ENCODE measurements around the gene TSSK1B. TPM values are rescaled to one million over a fixed set of nuclear protein-coding genes. Genes with fewer than 3 reads are reported as not detected.

TSSK1B gene
- total RNA-seq, 1 donor, result 1.4 TPM

DNA sequence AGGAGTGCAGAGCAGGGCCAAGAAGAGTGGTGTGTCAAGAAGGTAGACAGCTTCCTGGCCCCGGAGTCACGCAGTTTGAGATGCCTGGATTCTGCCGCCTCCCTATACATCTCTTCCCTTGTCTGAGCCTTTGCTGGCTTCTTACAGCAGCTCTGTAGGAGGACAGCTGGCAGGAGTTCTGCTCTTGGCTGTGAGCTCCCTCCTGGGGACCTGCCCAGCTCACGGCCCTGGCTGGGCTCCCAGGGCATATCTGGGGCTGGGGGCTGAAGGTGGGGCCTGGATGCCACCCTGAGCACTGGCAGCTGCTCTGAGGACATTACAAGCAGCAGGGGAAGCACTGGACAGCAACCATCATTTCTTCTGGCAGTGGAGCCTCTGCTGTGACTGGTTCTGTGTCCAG is 786 bp upstream of the TSSK1B start:
- TF ChIP-seq, protein P1, sequence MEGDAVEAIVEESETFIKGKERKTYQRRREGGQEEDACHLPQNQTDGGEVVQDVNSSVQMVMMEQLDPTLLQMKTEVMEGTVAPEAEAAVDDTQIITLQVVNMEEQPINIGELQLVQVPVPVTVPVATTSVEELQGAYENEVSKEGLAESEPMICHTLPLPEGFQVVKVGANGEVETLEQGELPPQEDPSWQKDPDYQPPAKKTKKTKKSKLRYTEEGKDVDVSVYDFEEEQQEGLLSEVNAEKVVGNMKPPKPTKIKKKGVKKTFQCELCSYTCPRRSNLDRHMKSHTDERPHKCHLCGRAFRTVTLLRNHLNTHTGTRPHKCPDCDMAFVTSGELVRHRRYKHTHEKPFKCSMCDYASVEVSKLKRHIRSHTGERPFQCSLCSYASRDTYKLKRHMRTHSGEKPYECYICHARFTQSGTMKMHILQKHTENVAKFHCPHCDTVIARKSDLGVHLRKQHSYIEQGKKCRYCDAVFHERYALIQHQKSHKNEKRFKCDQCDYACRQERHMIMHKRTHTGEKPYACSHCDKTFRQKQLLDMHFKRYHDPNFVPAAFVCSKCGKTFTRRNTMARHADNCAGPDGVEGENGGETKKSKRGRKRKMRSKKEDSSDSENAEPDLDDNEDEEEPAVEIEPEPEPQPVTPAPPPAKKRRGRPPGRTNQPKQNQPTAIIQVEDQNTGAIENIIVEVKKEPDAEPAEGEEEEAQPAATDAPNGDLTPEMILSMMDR (IDR thresholded peaks at IDR 0.05; ENCODE audit: insufficient read depth, low read length), result no peak
- no peak for DNase-seq (ENCODE audit: low read depth)
- no peak overlapping the region for H3K4me3 ChIP-seq (ENCODE audit: low read depth, low read length)

DNA sequence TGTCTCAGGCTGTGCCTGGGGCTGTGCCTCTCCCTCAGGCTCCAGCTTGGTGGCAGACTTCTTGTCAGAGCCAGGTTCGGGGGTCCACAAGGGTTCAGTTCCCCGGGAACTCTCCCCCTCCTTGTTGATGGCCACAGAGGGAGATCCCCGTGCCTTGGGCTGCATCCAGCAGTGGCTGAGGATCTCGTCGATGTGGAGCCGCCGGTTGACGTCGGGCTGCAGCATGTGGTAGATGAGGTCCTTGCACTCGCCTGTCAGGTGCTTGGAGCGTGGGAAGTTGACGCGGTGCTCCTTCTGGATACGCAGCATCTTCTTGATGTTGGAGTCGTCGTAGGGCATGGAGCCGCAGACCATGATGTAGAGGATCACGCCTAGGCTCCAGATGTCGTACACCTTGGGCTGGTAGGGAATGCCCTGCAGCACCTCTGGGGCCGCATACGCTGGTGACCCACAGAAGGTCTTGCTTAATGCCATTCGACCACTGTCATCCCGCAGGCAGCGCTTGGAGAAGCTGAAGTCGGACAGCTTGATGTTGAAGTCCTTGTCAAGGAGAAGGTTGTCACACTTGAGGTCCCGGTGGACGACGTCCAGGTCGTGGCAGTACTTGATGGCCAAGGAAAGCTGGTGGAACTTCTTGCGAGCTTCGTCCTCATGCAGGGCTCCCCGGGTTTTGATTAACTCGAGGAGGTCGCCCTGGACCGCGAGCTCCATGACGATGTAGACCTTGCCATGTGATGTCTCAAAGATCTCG is 752 bp downstream of the TSSK1B start:
- H3K4me3 ChIP-seq (ENCODE audit: low read depth, low read length), result no peak overlapping the region
- TF ChIP-seq, protein P1 (IDR thresholded peaks at IDR 0.05; ENCODE audit: insufficient read depth, low read length), result no peak

DNA sequence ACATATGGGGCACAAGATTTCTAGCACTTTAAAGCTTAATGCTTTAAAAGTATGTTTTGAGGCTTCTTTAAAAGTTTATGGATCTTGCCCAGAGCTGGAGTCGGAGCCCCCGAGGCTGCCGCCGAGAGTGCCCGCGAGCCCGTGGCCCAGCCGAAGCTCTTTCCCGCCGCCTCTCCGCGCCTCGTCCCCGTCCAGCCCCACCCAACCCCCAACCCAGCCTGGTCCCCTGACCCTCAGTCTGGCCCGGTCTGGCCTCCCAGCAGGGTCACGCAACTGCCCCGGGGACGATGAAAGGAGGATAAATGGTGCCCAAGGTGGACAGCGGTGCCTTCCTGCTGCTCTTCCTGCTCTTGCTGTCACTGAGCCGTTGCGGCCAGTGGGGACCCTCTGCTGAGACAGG is 1.7 kb downstream of the TSSK1B start:
- no peak overlapping the region for H3K4me3 ChIP-seq (ENCODE audit: low read depth, low read length)
- TF ChIP-seq, protein P1 (IDR thresholded peaks at IDR 0.05; ENCODE audit: insufficient read depth, low read length), result no peak
- no peak for DNase-seq (ENCODE audit: low read depth)

More for the DNA sequence above, 752 bp downstream of the TSSK1B start:
- DNase-seq (ENCODE audit: low read depth), result no peak

DNA sequence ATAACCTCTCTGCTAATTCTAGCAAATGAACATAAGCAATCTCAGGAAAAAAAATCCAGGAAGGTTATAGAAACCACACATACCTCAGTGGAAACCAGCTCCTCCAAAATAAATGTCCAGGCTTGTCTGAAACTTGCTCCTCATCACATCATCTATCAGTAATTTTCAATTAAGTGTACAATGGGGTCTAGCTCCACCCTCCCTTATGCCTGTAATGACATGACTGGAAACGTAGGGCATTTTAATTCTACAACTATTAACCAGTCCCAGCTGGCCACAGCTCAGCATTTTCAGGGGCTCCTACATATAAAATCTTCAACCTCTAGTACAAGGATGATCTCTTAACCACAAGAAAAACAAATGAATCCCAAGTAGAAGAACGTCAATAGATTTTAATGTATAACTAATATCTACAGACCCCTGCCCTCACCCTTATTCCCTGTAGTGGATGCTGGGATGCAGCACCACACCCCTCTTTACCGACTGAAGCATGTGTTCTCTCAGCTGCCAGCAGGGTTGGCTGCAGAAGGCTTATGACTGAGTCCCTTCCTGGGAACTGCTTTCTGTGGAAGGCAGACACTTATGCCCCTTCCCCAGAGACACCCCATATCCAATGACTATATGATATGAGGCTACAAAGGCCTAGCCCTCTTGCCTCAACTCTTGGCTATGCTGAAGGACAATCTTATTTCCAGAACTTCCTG is 6.8 kb downstream of the TSSK1B start:
- TF ChIP-seq, protein P1 (IDR thresholded peaks at IDR 0.05; ENCODE audit: insufficient read depth, low read length), result no peak

DNA sequence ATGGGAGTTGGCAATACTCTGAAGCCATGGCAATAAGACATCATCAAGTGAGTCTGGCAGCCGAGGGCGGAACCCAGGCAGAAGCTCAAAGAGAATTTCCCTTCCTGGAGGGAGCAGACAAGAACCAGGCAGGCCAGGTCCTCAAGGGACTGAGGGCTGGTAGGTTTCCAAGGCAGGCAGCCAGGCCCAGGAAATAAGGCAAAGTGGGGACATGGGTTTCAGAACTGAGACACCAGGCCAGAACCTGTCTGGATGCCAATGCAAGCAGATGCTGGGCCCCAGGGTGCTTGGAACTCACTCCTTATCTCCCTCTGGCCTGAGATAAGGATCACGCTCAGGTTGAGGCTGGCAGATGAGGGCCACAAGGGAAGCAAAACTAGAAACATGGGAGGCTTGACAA is 8.9 kb downstream of the TSSK1B start:
- TF ChIP-seq, protein P1 (IDR thresholded peaks at IDR 0.05; ENCODE audit: insufficient read depth, low read length), result no peak
- DNase-seq (ENCODE audit: low read depth), result peak; percentile 69
- no peak overlapping the region for H3K4me3 ChIP-seq (ENCODE audit: low read depth, low read length)

More for the DNA sequence above, 6.8 kb downstream of the TSSK1B start:
- H3K4me3 ChIP-seq (ENCODE audit: low read depth, low read length), result no peak overlapping the region
- no peak for DNase-seq (ENCODE audit: low read depth)

DNA sequence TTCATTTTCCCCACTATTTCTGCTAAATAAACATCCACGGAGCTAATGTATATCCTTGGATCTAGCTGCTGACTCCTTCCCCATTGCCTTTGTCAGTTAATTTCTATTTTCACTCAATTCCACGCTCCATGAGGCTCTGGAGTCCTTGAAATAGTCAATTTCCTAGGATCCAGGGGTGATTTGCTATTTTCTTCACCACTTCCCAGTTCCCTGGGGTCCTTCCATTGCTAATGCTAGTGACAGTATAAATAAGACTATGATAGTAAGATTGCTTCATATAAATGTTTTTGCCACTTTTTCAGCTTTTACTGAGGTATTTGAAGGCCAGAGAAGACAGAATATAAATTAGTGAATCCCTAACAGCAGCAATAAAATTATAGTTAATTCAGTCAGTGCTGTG is 13.1 kb downstream of the TSSK1B start:
- DNase-seq (ENCODE audit: low read depth), result no peak
- TF ChIP-seq, protein P1 (IDR thresholded peaks at IDR 0.05; ENCODE audit: insufficient read depth, low read length), result no peak
- no peak overlapping the region for H3K4me3 ChIP-seq (ENCODE audit: low read depth, low read length)
